NK-92 treated with Interleukin-12 subunit alpha and Interleukin-12 subunit beta, amount 100 ng/mL, for 24 hours (cell line): Measurements from ENCODE around the gene GSC2.
"Not testable (repeated sequence)": the region's sequence is repeated elsewhere in the genome, so short reads cannot be mapped to it uniquely, and the experiment has no call there.

Experiments used
- DNase-seq: peaks from one replicate; lab custom pipeline; 2025; lab: John Stamatoyannopoulos, UW

GSC2 gene

GRCh38 chr22:19178065-19178656 is 28.1 kb upstream of the GSC2 start:
- DNase-seq, result no peak

GRCh38 chr22:19177164-19178064 is 27.3 kb upstream of the GSC2 start:
- DNase-seq, result no peak

- no peak for DNase-seq
Measured at GRCh38 chr22:19176732-19177131, 26.6 kb upstream of the GSC2 start.

GRCh38 chr22:19176175-19176643 is 26.1 kb upstream of the GSC2 start:
- no peak for DNase-seq

GRCh38 chr22:19175602-19176174 is 25.6 kb upstream of the GSC2 start:
- DNase-seq, result no peak

- DNase-seq, result no peak
Measured at GRCh38 chr22:19175026-19175601, 25.0 kb upstream of the GSC2 start.

- no peak for DNase-seq
Measured at GRCh38 chr22:19174106-19175025, 24.3 kb upstream of the GSC2 start.

- no peak for DNase-seq
Measured at GRCh38 chr22:19173047-19174035, 23.2 kb upstream of the GSC2 start.

GRCh38 chr22:19172213-19173046 is 22.3 kb upstream of the GSC2 start:
- DNase-seq, result no peak

- DNase-seq, result no peak
Measured at GRCh38 chr22:19169947-19170318, 19.8 kb upstream of the GSC2 start.

GRCh38 chr22:19169002-19169946 is 19.2 kb upstream of the GSC2 start:
- no peak for DNase-seq

- no peak for DNase-seq
Measured at GRCh38 chr22:19168088-19168890, 18.2 kb upstream of the GSC2 start.

- no peak for DNase-seq
Measured at GRCh38 chr22:19167106-19167869, 17.2 kb upstream of the GSC2 start.

GRCh38 chr22:19166421-19166820 is 16.3 kb upstream of the GSC2 start:
- DNase-seq, result no peak

- DNase-seq, result no peak
Measured at GRCh38 chr22:19164425-19164824, 14.3 kb upstream of the GSC2 start.

GRCh38 chr22:19158649-19159048 is 8.6 kb upstream of the GSC2 start:
- not testable (repeated sequence) for DNase-seq

- DNase-seq, result not testable (repeated sequence)
Measured at GRCh38 chr22:19156109-19156508, 6.0 kb upstream of the GSC2 start.
